ENCODE results near the gene SCAF1. TPM values are rescaled to one million over a fixed set of nuclear protein-coding genes. Genes with fewer than 3 reads are reported as not detected.

SCAF1 gene
- total and polyA plus RNA-seq, 2 of the 13 experiments (the other 11 are each of a cell fraction or from before 2014, with no cell fraction given), result 3.3 to 6.1 TPM

DNA sequence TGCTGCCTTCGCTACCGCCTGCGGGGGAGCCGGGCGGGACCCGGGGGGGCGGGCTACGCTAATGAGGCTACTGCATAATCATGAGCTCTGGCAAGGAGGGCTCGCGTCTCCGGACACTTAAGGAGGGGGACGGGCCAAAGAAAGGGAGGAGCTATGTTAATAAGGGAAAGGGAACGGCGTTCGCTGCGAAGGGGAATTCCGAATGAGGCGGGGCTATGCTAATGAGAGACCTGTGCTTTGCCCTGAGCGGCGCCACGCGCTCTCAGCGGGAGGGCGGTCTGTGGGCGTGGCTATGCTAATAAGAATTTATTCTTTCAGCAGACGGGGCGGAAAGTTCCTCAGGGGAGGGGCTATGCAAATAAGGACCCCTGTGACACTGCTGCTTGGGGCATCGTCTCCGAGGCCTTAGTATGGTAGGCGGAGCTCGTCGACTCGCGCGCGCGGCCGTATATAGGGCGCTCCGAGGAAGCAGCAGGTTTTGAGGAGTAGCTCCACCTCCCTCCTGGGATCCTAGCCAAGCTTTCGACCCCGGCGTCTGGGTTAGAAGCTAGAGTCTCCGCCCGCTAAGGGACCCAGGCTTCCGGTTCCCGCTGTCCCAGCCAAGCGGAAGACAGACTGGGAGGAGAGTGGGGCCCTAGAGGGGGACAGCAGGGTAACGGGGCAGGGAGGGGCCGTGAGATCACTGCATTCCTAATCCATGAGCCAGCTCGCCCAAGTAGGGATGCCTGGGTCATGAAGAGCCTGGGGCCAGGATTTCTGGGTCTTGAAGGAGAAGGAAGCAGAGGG lies 1.7 kb upstream of the SCAF1 start, which contains the start of gene RRAS (continued):
- TF ChIP-seq, protein P1, sequence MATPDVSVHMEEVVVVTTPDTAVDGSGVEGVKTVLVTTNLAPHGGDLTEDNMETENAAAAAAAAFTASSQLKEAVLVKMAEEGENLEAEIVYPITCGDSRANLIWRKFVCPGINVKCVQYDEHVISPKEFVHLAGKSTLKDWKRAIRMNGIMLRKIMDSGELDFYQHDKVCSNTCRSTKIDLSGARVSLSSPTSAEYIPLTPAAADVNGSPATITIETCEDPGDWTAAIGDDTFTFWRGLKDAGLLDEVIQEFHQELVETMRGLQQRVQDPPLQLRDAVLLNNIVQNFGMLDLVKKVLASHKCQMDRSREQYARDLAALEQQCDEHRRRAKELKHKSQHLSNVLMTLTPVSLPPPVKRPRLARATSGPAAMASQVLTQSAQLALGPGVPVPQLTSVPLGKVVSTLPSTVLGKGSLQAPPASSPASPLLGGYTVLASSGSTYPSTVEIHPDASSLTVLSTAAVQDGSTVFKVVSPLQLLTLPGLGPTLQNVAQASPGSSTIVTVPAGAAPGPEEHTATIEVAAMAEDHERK (CRISPR knock-in tag; IDR thresholded peaks at IDR 0.05; ENCODE audit: low read depth), result no peak
- TF ChIP-seq TARDBP (CRISPR knock-in tag; IDR thresholded peaks at IDR 0.05) (0 out of 2 replicates have a peak, but pooled peaks have one; percentile 50), RXRA (CRISPR knock-in tag; IDR thresholded peaks at IDR 0.05) (peak; percentile 92), ZNF609 (CRISPR knock-in tag; IDR thresholded peaks at IDR 0.05; ENCODE audit: borderline replicate concordance) (peak; percentile 79), KMT2B (CRISPR knock-in tag; IDR thresholded peaks at IDR 0.05) (no peak), TFDP2 (CRISPR knock-in tag; IDR thresholded peaks at IDR 0.05) (peak; percentile 58), ZFP36L2 (CRISPR knock-in tag; IDR thresholded peaks at IDR 0.05) (no peak), ZNF652 (CRISPR knock-in tag; IDR thresholded peaks at IDR 0.05; ENCODE audit: borderline replicate concordance, low read depth) (no peak), TMF1 (CRISPR knock-in tag; IDR thresholded peaks at IDR 0.05; ENCODE audit: low read depth) (no peak), MXD4 (CRISPR knock-in tag; IDR thresholded peaks at IDR 0.05) (peak; percentile 46; the same call in 1 of the 2 replicates), ZNF264 (CRISPR knock-in tag; IDR thresholded peaks at IDR 0.05) (0 out of 2 replicates have a peak, but pooled peaks have one; percentile 32), POLR2A (IDR thresholded peaks at IDR 0.05; ENCODE audit: insufficient read depth in 1 of 2, low read depth in 2 of 2, low read length in 2 of 2) (peak in 1 of 2 experiments; percentile 76; a peak in 3 of 4 replicates), CBFB (CRISPR knock-in tag; IDR thresholded peaks at IDR 0.05) (peak; percentile 77), PRMT3 (CRISPR knock-in tag; IDR thresholded peaks at IDR 0.05; ENCODE audit: borderline replicate concordance, low read depth) (no peak), SOX13 (IDR thresholded peaks at IDR 0.05) (no peak), SOX13 (CRISPR knock-in tag; conservative IDR thresholded peaks at IDR 0.05 in 1 of 2, IDR thresholded peaks at IDR 0.05 in 1 of 2) (peak in 1 of 2 experiments; percentile 36; a peak in 1 of 4 replicates), POLR2AphosphoS2 (IDR thresholded peaks at IDR 0.05; ENCODE audit: low read depth, low read length) (peak; percentile 76)

All from HepG2 (cell line).